HCT116 (cell line): ENCODE results near the gene PPFIA2. TPM values are rescaled to one million over a fixed set of nuclear protein-coding genes. Genes with fewer than 3 reads are reported as not detected.

ENCODE experiments used
- ATAC-seq: fragments of 200-7000 bp; cut with Tn5 transposase; 2 replicates; pipeline ENCODE4 v1.9.1; 2020; ENCODE audit warnings: mild to moderate bottlenecking, moderate library complexity
- BruUV-seq: library from RNA; stranded (reverse); fragments of 400-500 nt; replicated peaks from 2 replicates; lab custom pipeline; 2021; lab: Mats Ljungman, UMichigan
- CTCF ChIA-PET: fragments of 300-600 bp; sonication (Branson Sonifier 250); formaldehyde crosslinking; loops from one replicate; lab custom pipeline; 2021; ENCODE audit warnings: antibody characterized with exemption; lab: Charles Lee
- POLR2A ChIA-PET: fragments of 300-600, 350-600 bp; sonication (Branson Sonifier 250); formaldehyde crosslinking; loops from one replicate; lab custom pipeline; 2021; ENCODE audit warnings: antibody characterized with exemption; lab: Charles Lee
- RAD21 ChIA-PET, 2 experiments: fragments of 300-600 bp; sonication (Branson Sonifier 250); formaldehyde crosslinking; loops; one replicate each; lab custom pipeline; 2023; ENCODE audit warnings: low total read pairs in 2 of 2; ENCODE audit not compliant: uncharacterized antibody in 2 of 2, unreplicated experiment in 2 of 2, low non-redundant PET in 1 of 2; lab: Charles Lee
- DNase-seq: peaks from one replicate; pipeline ENCODE4 v3.0.0-alpha.2; 2010; ENCODE audit warnings: low read depth, low spot score
- H2AFZ ChIP-seq: fragments of 200-600 bp; shearing (Covaris generic), sonication (generic); 2 replicates; pipeline ENCODE4 v1.6.1; 2017; ENCODE audit warnings: low read depth, mixed run types, mixed read lengths, antibody characterized with exemption, low read length; ENCODE audit not compliant: poor library complexity, severe bottlenecking
- H3K27ac ChIP-seq: 2 replicates; pipeline ENCODE4 v1.5.1; 2012; ENCODE audit warnings: low read depth, low read length
- H3K27me3 ChIP-seq: fragments of 200-600 bp; sonication (generic); 2 replicates; pipeline ENCODE4 v1.6.1; 2016; ENCODE audit warnings: mixed run types, low read length, mixed read lengths; ENCODE audit not compliant: insufficient read depth
- H3K36me3 ChIP-seq, 2 experiments: fragments of 200-500 bp in 1 of 2; fragments of 200-600 bp in 1 of 2; sonication (Bioruptor generic) in 1 of 2; sonication (generic) in 1 of 2; 2 replicates each; pipeline versions ENCODE4 v1.5.1 to v1.6.1; 2014 to 2016; ENCODE audit warnings: low read length in 2 of 2, inconsistent platforms in 1 of 2, mixed read lengths in 1 of 2, mixed run types in 1 of 2; ENCODE audit not compliant: insufficient read depth in 2 of 2, control insufficient read depth in 1 of 2
- H3K4me1 ChIP-seq, 2 experiments: fragments of 200-600 bp in 1 of 2; sonication (generic) in 1 of 2; 2 replicates each; pipeline versions ENCODE4 v1.5.1 to v1.6.1; 2012 to 2017; ENCODE audit warnings: low read length in 2 of 2, inconsistent platforms in 1 of 2, mild to moderate bottlenecking in 1 of 2, mixed read lengths in 1 of 2, mixed run types in 1 of 2, moderate library complexity in 1 of 2; ENCODE audit not compliant: insufficient read depth in 2 of 2, control insufficient read depth in 1 of 2
- H3K4me2 ChIP-seq: fragments of 200-600 bp; sonication (generic); 2 replicates; pipeline ENCODE4 v1.6.1; 2017; ENCODE audit warnings: mixed run types, low read length, mixed read lengths
- H3K4me3 ChIP-seq, 2 experiments: fragments of 200-600 bp in 1 of 2; sonication (generic) in 1 of 2; replicated peaks in 1 of 2; 2 replicates each; pipeline ENCODE4 v1.5.1; 2011 to 2016; ENCODE audit warnings: low read length in 2 of 2, control low read depth in 1 of 2, low read depth in 1 of 2, mild to moderate bottlenecking in 1 of 2, mixed read lengths in 1 of 2, mixed run types in 1 of 2
- H3K79me2 ChIP-seq: fragments of 200-600 bp; sonication (generic); 2 replicates; pipeline ENCODE4 v1.6.1; 2017; ENCODE audit warnings: mild to moderate bottlenecking, mixed run types, low read length, moderate library complexity, mixed read lengths; ENCODE audit not compliant: insufficient read depth
- H3K9ac ChIP-seq: fragments of 200-600 bp; sonication (generic); 2 replicates; pipeline ENCODE4 v1.6.1; 2016; ENCODE audit warnings: low read length, mixed read lengths
- H3K9me2 ChIP-seq: fragments of 200-600 bp; sonication (generic), shearing (Covaris generic); 2 replicates; pipeline ENCODE4 v1.6.1; 2017; ENCODE audit warnings: mixed run types, mild to moderate bottlenecking, moderate library complexity; ENCODE audit not compliant: insufficient read depth
- H3K9me3 ChIP-seq, 2 experiments: fragments of 200-500 bp in 1 of 2; fragments of 200-600 bp in 1 of 2; sonication (Bioruptor generic) in 1 of 2; sonication (generic) in 1 of 2; 2 replicates each; pipeline ENCODE4 v1.6.1; 2014 to 2017; ENCODE audit warnings: low read length in 2 of 2, mixed read lengths in 2 of 2, inconsistent platforms in 1 of 2, low read depth in 1 of 2, mild to moderate bottlenecking in 1 of 2, mixed run types in 1 of 2, moderate library complexity in 1 of 2; ENCODE audit not compliant: control insufficient read depth in 1 of 2, insufficient read depth in 1 of 2
- H4K20me1 ChIP-seq: fragments of 200-600 bp; sonication (generic), shearing (Covaris generic); 2 replicates; pipeline ENCODE4 v1.6.1; 2017; ENCODE audit warnings: mixed run types, mild to moderate bottlenecking, moderate library complexity; ENCODE audit not compliant: insufficient read depth
- CEBPB ChIP-seq: IDR thresholded peaks from 2 replicates; pipeline ENCODE4 v1.6.1; 2012; ENCODE audit warnings: low read depth
- EZH2 ChIP-seq: fragments of 200-600 bp; sonication (generic); IDR thresholded peaks from 2 replicates; pipeline ENCODE4 v1.6.1; 2017; ENCODE audit warnings: antibody characterized with exemption, mixed run types
- EZH2phosphoT487 ChIP-seq: fragments of 200-600 bp; IDR thresholded peaks from 2 replicates; pipeline ENCODE4 v1.6.1; 2018; ENCODE audit warnings: antibody characterized with exemption, borderline replicate concordance
- FOSL1 ChIP-seq: IDR thresholded peaks from 2 replicates; pipeline ENCODE4 v1.6.1; 2012; ENCODE audit warnings: low read depth
- JUND ChIP-seq: IDR thresholded peaks from 2 replicates; pipeline ENCODE4 v1.6.1; 2012
- POLR2A ChIP-seq: IDR thresholded peaks from 2 replicates; pipeline ENCODE4 v1.7.0; 2011; ENCODE audit warnings: borderline replicate concordance; ENCODE audit not compliant: insufficient read depth, insufficient read length; ENCODE audit errors: extremely low read depth
- POLR2AphosphoS5 ChIP-seq: IDR thresholded peaks from 2 replicates; pipeline ENCODE4 v1.6.1; 2011; ENCODE audit warnings: mild to moderate bottlenecking, low read depth, low read length, moderate library complexity
- SIN3A ChIP-seq: IDR thresholded peaks from 2 replicates; pipeline ENCODE4 v1.6.1; 2012; ENCODE audit warnings: low read depth
- SRF ChIP-seq: IDR thresholded peaks from 2 replicates; pipeline ENCODE4 v1.6.1; 2012; ENCODE audit warnings: low read depth
- TCF7L2 ChIP-seq: IDR thresholded peaks from 2 replicates; pipeline ENCODE4 v1.7.0; 2011; ENCODE audit warnings: borderline replicate concordance, inconsistent platforms; ENCODE audit not compliant: insufficient read depth, insufficient read length; ENCODE audit errors: extremely low read depth
- ZFX ChIP-seq: fragments of 450-650 bp; IDR thresholded peaks from 2 replicates; pipeline ENCODE4 v1.6.1; 2017
- ZNF274 ChIP-seq: fragments of 200-500 bp; sonication (Bioruptor generic); IDR thresholded peaks from 2 replicates; pipeline ENCODE4 v1.6.1; 2014; ENCODE audit warnings: mild to moderate bottlenecking, low read depth, low read length, inconsistent platforms
- intact Hi-C: fragments of 100-400 bp; cut with micrococcal nuclease; formaldehyde crosslinking; loops from 2 replicates; pipeline ENCODE4 v1.10.0; 2022
- total RNA-seq: library from RNA; stranded (reverse); gene quantifications from one replicate; pipeline ENCODE4 v1.2.1, GENCODE V29; 2021; ENCODE audit not compliant: unreplicated experiment
- TF ChIP-seq, protein P1 (sequence below), 3 experiments: fragments of 200-600 bp in 1 of 3; sonication (generic) in 1 of 3; IDR thresholded peaks in 2 of 3; conservative IDR thresholded peaks in 1 of 3; 2 replicates each; pipeline ENCODE4 v1.5.1; 2012 to 2017; ENCODE audit warnings: low read depth in 2 of 3, low read length in 2 of 3, antibody characterized with exemption in 1 of 3, borderline replicate concordance in 1 of 3, control low read depth in 1 of 3, mild to moderate bottlenecking in 1 of 3, mixed read lengths in 1 of 3, mixed run types in 1 of 3, moderate library complexity in 1 of 3; ENCODE audit not compliant: insufficient read depth in 1 of 3
- TF ChIP-seq, protein P2 (sequence below): IDR thresholded peaks from 2 replicates; pipeline ENCODE4 v1.6.1; 2012; ENCODE audit warnings: low read depth

Gene PPFIA2
- total RNA-seq, 1 experiment from 2014 or later = not detected

DNA sequence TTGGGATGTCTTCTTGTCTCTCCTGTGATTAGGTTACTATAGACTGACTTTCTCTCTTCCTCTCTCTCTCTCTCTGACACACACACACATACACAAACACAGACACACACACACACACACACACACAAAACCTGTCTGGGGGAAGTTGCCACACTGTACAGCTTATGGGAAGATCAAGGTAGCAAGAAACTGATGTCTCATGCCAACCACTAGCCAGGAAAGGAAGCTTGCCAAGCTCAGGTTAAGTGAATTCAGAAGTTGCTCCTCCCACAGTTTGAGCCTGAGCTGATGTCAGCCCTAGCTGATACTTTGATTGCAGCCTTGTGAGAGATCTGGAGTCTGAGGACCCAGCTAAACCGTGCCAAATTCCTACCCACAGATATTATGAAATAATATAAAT is 67.1 kb downstream of the PPFIA2 start:
- H3K4me2 ChIP-seq = no peak overlapping the region
- ATAC-seq (no peak), DNase-seq (no peak)
- H3K9me3 ChIP-seq = no peaks in the 10 kb centered on the region
- ChIA-PET CTCF (no interaction called here), RAD21 (no interaction called here), POLR2A (interaction anchor here (0.7 kb wide), 1 partner anchor 23 kb away, joined by 3 read pairs; no protein-coding TSS in a partner anchor)
- no peaks in the 10 kb centered on the region for H4K20me1 ChIP-seq
- H3K27ac ChIP-seq = no peak overlapping the region
- H3K4me3 ChIP-seq = no peak overlapping the region
- H3K36me3 ChIP-seq = no peaks in the 10 kb centered on the region
- H3K4me1 ChIP-seq = no peaks in the 10 kb centered on the region
- no peak overlapping the region for H2AFZ ChIP-seq
- intact Hi-C loops = no loop called here
- no peaks in the 10 kb centered on the region for H3K27me3 ChIP-seq
- BruUV-seq = no TSS peak
- TF ChIP-seq ZFX (no peak), EZH2phosphoT487 (no peak), EZH2 (no peak), SIN3A (no peak), SRF (no peak), JUND (no peak), POLR2AphosphoS5 (no peak), CEBPB (no peak), TCF7L2 (no peak), FOSL1 (no peak), POLR2A (no peak), ZNF274 (no peak)
- TF ChIP-seq, protein P1, sequence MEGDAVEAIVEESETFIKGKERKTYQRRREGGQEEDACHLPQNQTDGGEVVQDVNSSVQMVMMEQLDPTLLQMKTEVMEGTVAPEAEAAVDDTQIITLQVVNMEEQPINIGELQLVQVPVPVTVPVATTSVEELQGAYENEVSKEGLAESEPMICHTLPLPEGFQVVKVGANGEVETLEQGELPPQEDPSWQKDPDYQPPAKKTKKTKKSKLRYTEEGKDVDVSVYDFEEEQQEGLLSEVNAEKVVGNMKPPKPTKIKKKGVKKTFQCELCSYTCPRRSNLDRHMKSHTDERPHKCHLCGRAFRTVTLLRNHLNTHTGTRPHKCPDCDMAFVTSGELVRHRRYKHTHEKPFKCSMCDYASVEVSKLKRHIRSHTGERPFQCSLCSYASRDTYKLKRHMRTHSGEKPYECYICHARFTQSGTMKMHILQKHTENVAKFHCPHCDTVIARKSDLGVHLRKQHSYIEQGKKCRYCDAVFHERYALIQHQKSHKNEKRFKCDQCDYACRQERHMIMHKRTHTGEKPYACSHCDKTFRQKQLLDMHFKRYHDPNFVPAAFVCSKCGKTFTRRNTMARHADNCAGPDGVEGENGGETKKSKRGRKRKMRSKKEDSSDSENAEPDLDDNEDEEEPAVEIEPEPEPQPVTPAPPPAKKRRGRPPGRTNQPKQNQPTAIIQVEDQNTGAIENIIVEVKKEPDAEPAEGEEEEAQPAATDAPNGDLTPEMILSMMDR (IDR thresholded peaks at IDR 0.05 in 2 of 3, conservative IDR thresholded peaks at IDR 0.05 in 1 of 3; ENCODE audit: borderline replicate concordance in 1 of 3, insufficient read depth in 1 of 3, low read depth in 2 of 3, low read length in 2 of 3) = no peak
- TF ChIP-seq, protein P2, sequence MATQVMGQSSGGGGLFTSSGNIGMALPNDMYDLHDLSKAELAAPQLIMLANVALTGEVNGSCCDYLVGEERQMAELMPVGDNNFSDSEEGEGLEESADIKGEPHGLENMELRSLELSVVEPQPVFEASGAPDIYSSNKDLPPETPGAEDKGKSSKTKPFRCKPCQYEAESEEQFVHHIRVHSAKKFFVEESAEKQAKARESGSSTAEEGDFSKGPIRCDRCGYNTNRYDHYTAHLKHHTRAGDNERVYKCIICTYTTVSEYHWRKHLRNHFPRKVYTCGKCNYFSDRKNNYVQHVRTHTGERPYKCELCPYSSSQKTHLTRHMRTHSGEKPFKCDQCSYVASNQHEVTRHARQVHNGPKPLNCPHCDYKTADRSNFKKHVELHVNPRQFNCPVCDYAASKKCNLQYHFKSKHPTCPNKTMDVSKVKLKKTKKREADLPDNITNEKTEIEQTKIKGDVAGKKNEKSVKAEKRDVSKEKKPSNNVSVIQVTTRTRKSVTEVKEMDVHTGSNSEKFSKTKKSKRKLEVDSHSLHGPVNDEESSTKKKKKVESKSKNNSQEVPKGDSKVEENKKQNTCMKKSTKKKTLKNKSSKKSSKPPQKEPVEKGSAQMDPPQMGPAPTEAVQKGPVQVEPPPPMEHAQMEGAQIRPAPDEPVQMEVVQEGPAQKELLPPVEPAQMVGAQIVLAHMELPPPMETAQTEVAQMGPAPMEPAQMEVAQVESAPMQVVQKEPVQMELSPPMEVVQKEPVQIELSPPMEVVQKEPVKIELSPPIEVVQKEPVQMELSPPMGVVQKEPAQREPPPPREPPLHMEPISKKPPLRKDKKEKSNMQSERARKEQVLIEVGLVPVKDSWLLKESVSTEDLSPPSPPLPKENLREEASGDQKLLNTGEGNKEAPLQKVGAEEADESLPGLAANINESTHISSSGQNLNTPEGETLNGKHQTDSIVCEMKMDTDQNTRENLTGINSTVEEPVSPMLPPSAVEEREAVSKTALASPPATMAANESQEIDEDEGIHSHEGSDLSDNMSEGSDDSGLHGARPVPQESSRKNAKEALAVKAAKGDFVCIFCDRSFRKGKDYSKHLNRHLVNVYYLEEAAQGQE = no peak
- TF ChIP-seq, all 23 proteins: peak for 0
- Histone ChIP-seq H3K79me2 (no peaks in the 10 kb centered on the region), H3K9me2 (no peaks in the 10 kb centered on the region), H3K9ac (no peak overlapping the region)
